GM12873 (cell line): Measurements from ENCODE around the gene MGRN1.

ENCODE experiments used
- CTCF ChIP-seq: IDR thresholded peaks from 2 replicates; pipeline ENCODE4 v1.5.1; 2012; ENCODE audit warnings: low read depth, mild to moderate bottlenecking, moderate library complexity, low read length, control low read depth; ENCODE audit not compliant: insufficient read depth; ENCODE audit errors: missing control alignments

MGRN1 gene

GRCh38 chr16:4651827-4652226, 27.2 kb downstream of the MGRN1 start:
- TF ChIP-seq CTCF: no peak

GRCh38 chr16:4652561-4652960, 27.9 kb downstream of the MGRN1 start:
- no peak for TF ChIP-seq CTCF

GRCh38 chr16:4654011-4654963, 29.7 kb downstream of the MGRN1 start:
- no peak for TF ChIP-seq CTCF

- no peak for TF ChIP-seq CTCF
Observed at GRCh38 chr16:4654964-4655590, 30.5 kb downstream of the MGRN1 start.

- TF ChIP-seq CTCF: no peak
Observed at GRCh38 chr16:4655801-4656200, 31.2 kb downstream of the MGRN1 start.

GRCh38 chr16:4656221-4656620, 31.6 kb downstream of the MGRN1 start:
- no peak for TF ChIP-seq CTCF
